ENCODE data around the gene NRF1.

DNA sequence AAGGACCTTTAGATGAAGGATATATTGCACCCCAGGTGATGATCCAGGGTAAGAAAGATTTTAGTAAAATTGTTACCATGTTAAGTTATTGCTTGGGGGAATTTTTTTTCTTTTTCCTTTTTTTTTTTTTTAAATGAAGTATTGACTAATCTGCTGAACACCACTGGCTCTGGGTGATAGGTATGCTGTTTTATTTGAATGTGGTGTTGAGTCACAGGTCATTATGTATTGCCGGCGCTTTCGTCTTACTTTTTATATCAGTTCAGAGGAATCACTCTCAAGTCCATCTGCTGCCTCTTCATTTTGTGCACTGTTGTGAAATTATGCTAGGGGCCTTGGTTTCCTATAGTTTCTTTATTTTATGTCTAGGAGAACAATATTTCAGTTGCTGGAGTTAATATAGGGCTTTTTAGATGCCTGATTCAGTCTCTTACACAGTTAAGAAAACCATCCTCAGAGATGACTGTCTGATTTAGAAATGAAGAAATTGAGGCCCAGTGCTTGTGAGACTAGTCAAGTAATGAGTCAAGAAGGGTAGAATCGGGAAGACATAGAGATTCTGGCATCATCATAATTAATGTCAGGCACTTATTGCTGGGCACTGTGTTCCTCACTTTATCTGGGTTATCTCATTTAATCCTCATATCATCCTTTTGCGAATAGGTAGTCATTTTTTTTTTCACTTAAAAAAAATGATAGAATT, 38.7 kb downstream of the NRF1 start:
- no peak for TF ChIP-seq TAF1 (IDR thresholded peaks at IDR 0.05; ENCODE audit: low read depth, low read length)
- TF ChIP-seq POLR2A (IDR thresholded peaks at IDR 0.05; ENCODE audit: low read depth, low read length), result no peak
- no peak for TF ChIP-seq POLR2AphosphoS5 (IDR thresholded peaks at IDR 0.05; ENCODE audit: low read depth, low read length)
